ENCODE results near the gene LANCL3. TPM values are rescaled to one million over a fixed set of nuclear protein-coding genes. Genes with fewer than 3 reads are reported as not detected.

The LANCL3 gene
- total RNA-seq, 2 experiments from 2014 or later, result 0.02 TPM; not detected in 1

DNA sequence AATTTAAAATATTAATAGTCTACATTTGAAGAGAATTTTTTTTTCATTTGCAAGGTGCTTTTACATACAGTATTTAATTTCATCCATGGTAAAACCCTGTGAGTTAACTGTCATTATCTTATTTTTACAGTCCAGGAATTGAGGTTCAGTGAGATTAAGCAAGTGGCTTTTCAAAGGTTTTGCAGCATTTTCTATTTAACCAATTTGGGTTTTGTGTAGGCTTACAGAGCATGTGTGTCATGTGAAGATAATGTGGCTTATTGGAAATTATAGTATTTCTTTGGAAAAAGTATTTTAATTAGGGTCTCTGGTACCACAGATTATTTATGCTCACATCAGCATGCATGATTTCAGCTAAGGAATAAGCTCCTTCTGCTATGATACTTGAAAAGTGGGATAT lies 118.7 kb downstream of the LANCL3 start:
- H3K4me3 Mint-ChIP-seq, result no peak overlapping the region
- no peaks in the 10 kb centered on the region for H3K27me3 Mint-ChIP-seq (ENCODE audit: low read depth)
- no peaks in the 10 kb centered on the region for H3K36me3 Mint-ChIP-seq (ENCODE audit: low read depth)
- intact Hi-C loops (cut with micrococcal nuclease), result no loop called here
- no peak for DNase-seq
- no peak overlapping the region for H3K27ac Mint-ChIP-seq
- CTCF ChIA-PET, result no interaction called here
- no peaks in the 10 kb centered on the region for H3K4me1 Mint-ChIP-seq (ENCODE audit: low read depth)
- H3K9me3 Mint-ChIP-seq, result no peaks in the 10 kb centered on the region

DNA sequence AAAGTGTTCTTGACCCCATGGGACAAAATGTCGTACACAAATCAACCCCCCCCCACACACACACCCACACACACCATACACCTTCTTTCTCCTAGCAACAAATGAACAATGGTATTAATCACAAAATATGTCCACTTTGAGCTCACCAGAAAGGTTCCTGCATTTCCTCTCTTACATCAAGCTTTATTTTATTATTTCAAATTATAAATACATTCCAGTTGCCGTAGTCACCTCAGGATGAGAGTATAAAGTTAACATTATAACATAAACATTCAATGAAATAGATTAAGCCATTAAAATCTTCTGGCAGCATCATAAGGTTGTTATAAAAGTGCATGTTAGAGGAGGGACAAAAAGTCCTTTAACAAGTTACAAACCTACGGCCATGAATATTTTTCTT lies 121.5 kb downstream of the LANCL3 start:
- Mint-ChIP-seq H3K27me3 (ENCODE audit: low read depth) (no peaks in the 10 kb centered on the region), H3K4me3 (no peak overlapping the region), H3K36me3 (ENCODE audit: low read depth) (no peaks in the 10 kb centered on the region), H3K4me1 (ENCODE audit: low read depth) (no peaks in the 10 kb centered on the region), H3K27ac (no peak overlapping the region), H3K9me3 (no peaks in the 10 kb centered on the region)
- CTCF ChIA-PET, result no interaction called here
- DNase-seq, result no peak
- intact Hi-C loops (cut with micrococcal nuclease), result no loop called here

DNA sequence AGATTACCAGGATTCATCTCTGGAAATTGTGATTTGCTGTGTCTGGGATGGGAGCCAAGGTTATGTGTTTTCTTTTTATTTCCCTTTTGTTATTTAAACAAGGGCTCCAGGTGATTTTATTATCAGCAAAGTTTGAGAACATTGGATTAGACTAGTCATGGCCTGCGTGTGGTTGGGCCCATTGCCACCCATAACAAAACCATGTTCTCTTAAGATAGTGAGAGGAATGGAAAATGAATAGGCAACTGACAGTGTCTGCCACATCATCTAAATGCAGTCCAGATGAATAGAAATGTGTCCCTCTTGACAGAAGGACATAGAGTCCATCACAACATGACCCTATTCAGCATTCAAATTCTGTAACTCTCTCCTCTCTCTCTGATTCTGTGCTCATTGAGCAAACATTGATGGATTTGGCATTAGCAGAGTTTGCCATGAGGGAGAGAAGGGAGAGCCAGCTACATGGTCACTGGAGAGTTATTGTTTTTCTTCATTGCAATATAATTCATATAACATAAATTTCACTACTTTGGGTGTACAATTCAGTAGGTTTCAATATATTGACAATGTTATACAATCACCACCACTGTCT lies 125.8 kb downstream of the LANCL3 start:
- DNase-seq, result no peak
- no peaks in the 10 kb centered on the region for H3K9me3 Mint-ChIP-seq
- CTCF ChIA-PET, result no interaction called here
- no peaks in the 10 kb centered on the region for H3K27me3 Mint-ChIP-seq (ENCODE audit: low read depth)
- H3K4me3 Mint-ChIP-seq, result no peak overlapping the region
- H3K4me1 Mint-ChIP-seq (ENCODE audit: low read depth), result no peaks in the 10 kb centered on the region
- H3K27ac Mint-ChIP-seq, result no peak overlapping the region
- intact Hi-C loops (cut with micrococcal nuclease), result no loop called here
- H3K36me3 Mint-ChIP-seq (ENCODE audit: low read depth), result no peaks in the 10 kb centered on the region

DNA sequence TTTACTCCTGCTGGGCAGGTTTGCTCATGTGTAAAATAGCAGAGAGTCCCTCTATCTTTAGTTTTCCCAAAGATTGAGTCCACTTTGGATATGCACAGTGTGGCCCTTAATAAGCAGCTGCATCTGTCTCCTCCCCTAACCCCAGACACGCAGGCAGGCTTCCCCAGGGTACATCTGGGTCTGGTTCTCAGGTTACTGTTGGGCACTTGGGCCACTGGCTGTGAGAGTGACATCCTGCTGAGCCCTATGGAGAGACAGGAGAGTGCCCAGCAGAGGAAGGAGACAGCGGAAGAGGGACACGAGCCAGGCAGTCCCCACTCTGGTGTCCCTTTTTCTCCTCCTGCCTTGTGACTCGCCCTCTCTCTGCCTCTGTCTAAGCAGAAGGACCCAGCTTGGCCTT lies 130.1 kb downstream of the LANCL3 start:
- DNase-seq, result no peak

DNA sequence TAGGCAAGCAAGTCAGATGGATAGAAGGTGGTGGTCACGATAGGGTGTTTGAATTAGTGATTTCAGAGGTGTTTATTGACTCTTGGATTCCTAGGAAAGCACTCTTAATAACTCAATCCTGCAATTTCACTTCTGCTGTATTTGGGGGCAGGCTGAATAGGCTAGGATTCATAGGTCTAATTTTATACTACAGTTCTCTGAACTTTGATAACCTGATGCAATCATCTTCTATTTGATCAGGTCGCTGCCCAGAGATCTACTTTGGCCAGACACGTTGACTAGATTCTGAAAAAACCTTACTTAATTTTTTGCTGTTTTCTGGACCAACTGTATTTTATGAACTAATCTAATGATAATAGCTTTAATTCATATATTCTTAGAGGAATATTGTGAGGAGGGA lies 140.5 kb downstream of the LANCL3 start:
- CTCF ChIA-PET, result no interaction called here

More for the DNA sequence above, 130.1 kb downstream of the LANCL3 start:
- Mint-ChIP-seq H3K4me1 (ENCODE audit: low read depth) (no peaks in the 10 kb centered on the region), H3K4me3 (no peak overlapping the region), H3K27ac (no peak overlapping the region), H3K27me3 (ENCODE audit: low read depth) (no peaks in the 10 kb centered on the region), H3K9me3 (no peaks in the 10 kb centered on the region), H3K36me3 (ENCODE audit: low read depth) (no peaks in the 10 kb centered on the region)
- intact Hi-C loops (cut with micrococcal nuclease), result no loop called here
- CTCF ChIA-PET, result no interaction called here

DNA sequence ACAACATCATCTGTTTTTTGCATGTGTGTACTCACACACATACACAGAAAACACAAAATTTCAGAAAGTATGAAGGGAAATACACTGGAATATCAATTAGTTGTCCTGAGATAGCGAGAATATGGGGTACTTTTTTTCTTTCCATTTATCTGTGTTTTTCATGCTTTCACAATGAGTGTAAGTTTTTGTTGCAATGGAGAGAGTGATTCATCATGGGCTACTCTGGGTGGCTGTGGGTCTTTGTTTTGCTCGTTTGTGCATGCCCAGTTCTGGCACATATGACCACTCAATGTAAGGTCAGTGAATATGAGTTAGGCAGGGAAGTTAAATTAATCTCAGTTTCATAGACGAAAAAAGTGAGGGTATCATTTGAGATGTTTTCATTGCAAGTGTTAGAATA lies 141.0 kb downstream of the LANCL3 start:
- Mint-ChIP-seq H3K27me3 (ENCODE audit: low read depth) (peaks cover 2% of the 10 kb centered on the region), H3K27ac (no peak overlapping the region), H3K36me3 (ENCODE audit: low read depth) (no peaks in the 10 kb centered on the region), H3K4me1 (ENCODE audit: low read depth) (no peaks in the 10 kb centered on the region), H3K9me3 (no peaks in the 10 kb centered on the region), H3K4me3 (no peak overlapping the region)
- CTCF ChIA-PET, result no interaction called here
- DNase-seq, result no peak
- intact Hi-C loops (cut with micrococcal nuclease), result no loop called here

More for the DNA sequence above, 140.5 kb downstream of the LANCL3 start:
- Mint-ChIP-seq H3K9me3 (no peaks in the 10 kb centered on the region), H3K27me3 (ENCODE audit: low read depth) (peaks cover 2% of the 10 kb centered on the region), H3K4me3 (no peak overlapping the region), H3K4me1 (ENCODE audit: low read depth) (no peaks in the 10 kb centered on the region), H3K27ac (no peak overlapping the region), H3K36me3 (ENCODE audit: low read depth) (no peaks in the 10 kb centered on the region)
- intact Hi-C loops (cut with micrococcal nuclease), result no loop called here
- DNase-seq, result no peak

DNA sequence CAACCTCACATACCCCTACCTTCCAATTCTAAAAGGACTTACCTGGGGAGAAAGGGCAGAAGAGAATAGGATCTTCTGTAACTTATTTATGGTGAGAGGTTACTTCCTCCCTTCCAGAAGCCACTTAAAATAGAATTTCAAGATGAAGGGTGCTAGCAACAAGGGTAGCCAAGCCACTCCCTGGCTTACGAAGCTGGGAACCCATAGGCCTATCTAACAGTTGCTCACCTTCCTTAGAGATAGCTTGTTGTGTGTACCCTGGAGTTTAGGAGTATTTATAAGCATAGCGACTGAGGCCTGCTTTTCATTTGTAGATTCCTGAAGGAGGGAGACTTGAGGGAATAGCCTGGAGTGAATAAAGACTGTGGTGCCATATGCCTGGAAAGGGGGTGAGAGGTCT lies 143.0 kb downstream of the LANCL3 start:
- intact Hi-C loops (cut with micrococcal nuclease), result no loop called here
- peaks cover 7% of the 10 kb centered on the region for H3K9me3 Mint-ChIP-seq
- H3K4me3 Mint-ChIP-seq, result no peak overlapping the region

DNA sequence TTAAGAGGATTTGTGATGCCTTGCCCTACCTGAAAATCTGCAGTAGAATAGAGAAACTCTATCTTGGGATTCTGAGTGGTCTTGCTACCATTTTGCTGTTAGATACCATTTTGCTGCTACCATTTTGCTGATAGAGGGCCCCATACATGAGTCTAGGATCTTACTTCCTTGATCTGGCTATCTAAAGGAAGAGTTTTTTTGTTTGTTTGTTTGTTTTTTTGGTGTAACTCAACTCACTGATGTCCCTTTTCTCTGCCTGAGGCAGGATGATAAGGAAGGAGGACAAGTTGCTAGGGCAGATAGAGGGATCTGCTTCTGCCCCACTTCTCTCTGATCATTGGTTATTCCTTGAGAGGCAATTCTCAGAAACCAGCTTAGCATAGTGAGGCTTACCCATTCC lies 145.1 kb downstream of the LANCL3 start:
- Mint-ChIP-seq H3K4me1 (ENCODE audit: low read depth) (no peaks in the 10 kb centered on the region), H3K27ac (no peak overlapping the region), H3K4me3 (no peak overlapping the region), H3K36me3 (ENCODE audit: low read depth) (no peaks in the 10 kb centered on the region), H3K9me3 (peaks cover 7% of the 10 kb centered on the region), H3K27me3 (ENCODE audit: low read depth) (no peaks in the 10 kb centered on the region)
- intact Hi-C loops (cut with micrococcal nuclease), result no loop called here
- CTCF ChIA-PET, result interaction anchor here (0.6 kb wide), 1 partner anchor 26 kb away, joined by 3 read pairs; no protein-coding TSS in a partner anchor
- no peak for DNase-seq

More for the DNA sequence above, 143.0 kb downstream of the LANCL3 start:
- Mint-ChIP-seq H3K36me3 (ENCODE audit: low read depth) (no peaks in the 10 kb centered on the region), H3K4me1 (ENCODE audit: low read depth) (no peaks in the 10 kb centered on the region), H3K27ac (no peak overlapping the region), H3K27me3 (ENCODE audit: low read depth) (peaks cover 2% of the 10 kb centered on the region)
- CTCF ChIA-PET, result no interaction called here
- no peak for DNase-seq

DNA sequence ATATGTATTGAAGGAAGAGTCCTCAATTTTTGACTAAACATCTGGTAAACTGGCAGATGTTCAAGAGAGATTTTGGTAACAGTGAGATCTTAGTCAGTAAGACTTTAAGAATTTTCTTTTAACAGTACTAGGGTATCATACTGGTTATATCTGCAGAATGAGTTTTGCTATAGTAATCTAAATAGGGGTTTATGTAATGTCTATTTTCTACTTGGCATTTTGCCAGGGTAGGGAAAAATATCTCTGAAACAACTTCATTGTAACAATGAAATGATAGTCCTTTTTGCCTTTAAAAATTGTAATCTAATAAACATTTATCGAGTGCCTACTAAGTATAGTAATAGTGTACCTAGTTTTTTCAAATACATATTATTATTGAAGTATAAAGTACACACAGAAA lies 146.2 kb downstream of the LANCL3 start:
- peaks cover 3% of the 10 kb centered on the region for H3K27me3 Mint-ChIP-seq (ENCODE audit: low read depth)
- intact Hi-C loops (cut with micrococcal nuclease), result no loop called here
- H3K27ac Mint-ChIP-seq, result no peak overlapping the region
- H3K4me3 Mint-ChIP-seq, result no peak overlapping the region
- CTCF ChIA-PET, result no interaction called here
- peaks cover 7% of the 10 kb centered on the region for H3K9me3 Mint-ChIP-seq
- DNase-seq, result no peak
- no peaks in the 10 kb centered on the region for H3K36me3 Mint-ChIP-seq (ENCODE audit: low read depth)
- H3K4me1 Mint-ChIP-seq (ENCODE audit: low read depth), result no peaks in the 10 kb centered on the region

DNA sequence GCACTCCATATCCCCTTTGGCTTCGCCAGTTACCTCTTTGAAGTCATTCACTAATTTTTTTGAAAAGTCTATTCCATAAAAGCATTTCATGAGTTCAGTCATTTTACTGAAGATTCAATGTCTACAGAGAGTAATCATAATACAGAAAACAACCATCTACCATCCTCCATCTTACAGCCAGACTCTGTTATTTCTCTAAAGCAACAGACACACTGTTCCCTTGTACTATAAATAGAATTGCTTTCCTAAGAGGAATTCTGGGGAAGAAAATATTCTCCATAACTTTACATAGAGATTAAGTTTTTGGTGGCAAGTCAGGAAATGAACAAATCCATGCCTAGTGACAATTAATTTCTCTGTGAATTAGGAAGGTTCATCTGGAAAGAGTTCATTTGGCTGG lies 151.1 kb downstream of the LANCL3 start:
- CTCF ChIA-PET, result no interaction called here
- Mint-ChIP-seq H3K27ac (no peak overlapping the region), H3K9me3 (peaks cover 7% of the 10 kb centered on the region)

DNA sequence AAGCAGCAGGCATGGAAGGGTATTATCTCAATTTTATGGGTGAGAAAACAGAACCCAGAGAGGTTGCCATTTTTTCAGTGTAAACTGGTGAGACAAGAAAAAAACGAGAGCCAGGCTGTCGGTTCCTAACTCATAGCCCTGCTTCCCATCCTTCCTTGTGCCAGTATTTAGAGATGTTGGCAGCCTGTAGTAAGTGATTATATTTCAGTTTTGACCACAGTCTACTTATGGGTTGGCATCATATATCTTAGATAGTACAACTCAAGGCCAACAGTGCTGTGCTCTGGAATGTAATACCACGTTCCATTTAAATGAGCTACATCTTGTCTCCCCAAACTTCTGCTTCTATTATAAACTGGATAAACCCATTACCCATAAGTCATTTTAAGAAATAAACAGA lies 154.9 kb downstream of the LANCL3 start:
- peaks cover 3% of the 10 kb centered on the region for H3K27me3 Mint-ChIP-seq (ENCODE audit: low read depth)

More for the DNA sequence above, 151.1 kb downstream of the LANCL3 start:
- Mint-ChIP-seq H3K4me3 (no peak overlapping the region), H3K36me3 (ENCODE audit: low read depth) (no peaks in the 10 kb centered on the region), H3K27me3 (ENCODE audit: low read depth) (peaks cover 3% of the 10 kb centered on the region), H3K4me1 (ENCODE audit: low read depth) (no peaks in the 10 kb centered on the region)
- DNase-seq, result no peak
- intact Hi-C loops (cut with micrococcal nuclease), result no loop called here

More for the DNA sequence above, 154.9 kb downstream of the LANCL3 start:
- Mint-ChIP-seq H3K36me3 (ENCODE audit: low read depth) (no peaks in the 10 kb centered on the region), H3K9me3 (no peaks in the 10 kb centered on the region), H3K4me1 (ENCODE audit: low read depth) (no peaks in the 10 kb centered on the region), H3K27ac (no peak overlapping the region), H3K4me3 (no peak overlapping the region)
- no peak for DNase-seq
- intact Hi-C loops (cut with micrococcal nuclease), result no loop called here
- CTCF ChIA-PET, result no interaction called here

Data from activated naive CD4-positive, alpha-beta T cell treated with anti-CD3 and anti-CD28 coated beads for 36 hours (primary cell).